ENCODE results near the gene ARHGAP26.

GRCh38 chr5:143116814-143117213 is 346.6 kb downstream of the ARHGAP26 start:
- TF ChIP-seq CTCF (IDR thresholded peaks at IDR 0.05) (no peak), POLR2AphosphoS5 (IDR thresholded peaks at IDR 0.05) (no peak), POLR2A (IDR thresholded peaks at IDR 0.05) (no peak)

Data from sigmoid colon (tissue), 4 donors.